Upper lobe of right lung (tissue), 1 donor: Measurements from ENCODE around the gene CEBPE. TPM values are rescaled to one million over a fixed set of nuclear protein-coding genes. Genes with fewer than 3 reads are reported as not detected.

Experiments used
- ATAC-seq: fragments of 200-7000 bp; cut with Tn5 transposase; one replicate; pipeline ENCODE4 v1.9.1; 2020; ENCODE audit warnings: mild to moderate bottlenecking, moderate library complexity
- DNase-seq: peaks from one replicate; pipeline ENCODE4 v3.0.0-alpha.2; 2020
- H3K27ac ChIP-seq: fragments of 200-600 bp; one replicate; pipeline ENCODE4 v1.8.0; 2022
- H3K27me3 ChIP-seq: fragments of 200-600 bp; one replicate; pipeline ENCODE4 v1.8.0; 2022; ENCODE audit warnings: mild to moderate bottlenecking
- H3K36me3 ChIP-seq: fragments of 200-600 bp; one replicate; pipeline ENCODE4 v1.8.0; 2022
- H3K4me1 ChIP-seq: fragments of 200-600 bp; one replicate; pipeline ENCODE4 v1.8.0; 2022
- H3K4me3 ChIP-seq: fragments of 200-600 bp; one replicate; pipeline ENCODE4 v1.8.0; 2022; ENCODE audit warnings: mild to moderate bottlenecking
- H3K9me3 ChIP-seq: fragments of 200-600 bp; one replicate; pipeline ENCODE4 v1.8.0; 2022
- CTCF ChIP-seq: fragments of 200-600 bp; IDR thresholded peaks from one replicate; pipeline ENCODE4 v1.8.0; 2022; ENCODE audit warnings: antibody characterized with exemption
- intact Hi-C: fragments of 100-400 bp; cut with DNase I; formaldehyde crosslinking; loops from one replicate; pipeline ENCODE4 v1.11.0; 2022
- total RNA-seq: library from RNA; stranded (reverse); fragmentation: NEBNext Ultra II Directional; extraction: Animal tissue kit (Norgen Biotek cat#: 25700); gene quantifications from one replicate; pipeline ENCODE4 v1.2.1, GENCODE V29; 2021
- donor health status: DM: no; HTN: yes; CAD: no; lungs with severe emphysema.

The CEBPE gene
- total RNA-seq, 1 donor from 2014 or later: not detected

GRCh38 chr14:23119363-23120327 lies 590 bp upstream of the CEBPE start:
- Histone ChIP-seq H3K27ac (peak overlapping the region; percentile 60), H3K36me3 (no peaks in the 10 kb centered on the region), H3K27me3 (no peaks in the 10 kb centered on the region), H3K9me3 (no peaks in the 10 kb centered on the region), H3K4me3 (no peak overlapping the region), H3K4me1 (no peaks in the 10 kb centered on the region)
- TF ChIP-seq CTCF: no peak
- DNase-seq (no peak), ATAC-seq (peak; percentile 2)
- intact Hi-C loops: loop anchor here (2.0 kb wide), 1 partner anchor 67 kb away; no protein-coding TSS in a partner anchor

GRCh38 chr14:23117371-23118020 lies 1.6 kb downstream of the CEBPE start:
- Histone ChIP-seq H3K4me1 (peaks cover 13% of the 10 kb centered on the region), H3K27ac (no peak overlapping the region), H3K27me3 (no peaks in the 10 kb centered on the region), H3K9me3 (no peaks in the 10 kb centered on the region), H3K4me3 (no peak overlapping the region), H3K36me3 (no peaks in the 10 kb centered on the region)
- ATAC-seq (no peak), DNase-seq (no peak)
- no peak for TF ChIP-seq CTCF
- intact Hi-C loops: no loop called here

GRCh38 chr14:23115918-23116317 lies 3.1 kb downstream of the CEBPE start:
- H3K4me1 ChIP-seq: peaks cover 13% of the 10 kb centered on the region
- no peak overlapping the region for H3K27ac ChIP-seq
- ATAC-seq: no peak
- DNase-seq: no peak
- H3K27me3 ChIP-seq: no peaks in the 10 kb centered on the region
- H3K9me3 ChIP-seq: no peaks in the 10 kb centered on the region
- no peaks in the 10 kb centered on the region for H3K36me3 ChIP-seq
- intact Hi-C loops: no loop called here
- H3K4me3 ChIP-seq: no peak overlapping the region
- TF ChIP-seq CTCF: no peak

GRCh38 chr14:23115039-23115731 lies 3.9 kb downstream of the CEBPE start:
- Histone ChIP-seq H3K27me3 (no peaks in the 10 kb centered on the region), H3K4me3 (no peak overlapping the region), H3K9me3 (no peaks in the 10 kb centered on the region), H3K4me1 (peaks cover 13% of the 10 kb centered on the region), H3K36me3 (no peaks in the 10 kb centered on the region), H3K27ac (no peak overlapping the region)
- DNase-seq (no peak), ATAC-seq (peak; percentile 73)
- no peak for TF ChIP-seq CTCF
- intact Hi-C loops: no loop called here

- no peak overlapping the region for H3K4me3 ChIP-seq
- no peaks in the 10 kb centered on the region for H3K27me3 ChIP-seq
- no peaks in the 10 kb centered on the region for H3K9me3 ChIP-seq
- TF ChIP-seq CTCF: no peak
- no peak overlapping the region for H3K27ac ChIP-seq
- ATAC-seq (peak; percentile 26), DNase-seq (no peak)
- H3K36me3 ChIP-seq: no peaks in the 10 kb centered on the region
- intact Hi-C loops: no loop called here
- peaks cover 13% of the 10 kb centered on the region for H3K4me1 ChIP-seq
Measured at GRCh38 chr14:23114669-23115038, 4.4 kb downstream of the CEBPE start.
